Right atrium auricular region (tissue), 2 donors: ENCODE measurements around the gene CEP170B. TPM values are rescaled to one million over a fixed set of nuclear protein-coding genes. Genes with fewer than 3 reads are reported as not detected.

Source experiments
- DNase-seq: peaks from one replicate; pipeline ENCODE4 v3.0.0-alpha.2; 2019; ENCODE audit warnings: low spot score
- H3K27ac ChIP-seq, 2 donors: fragments of 200-600 bp; sonication (generic); 1 replicate in 1 of 2; 2 replicates in 1 of 2; pipeline ENCODE4 v1.5.1; 2016 to 2019
- H3K27me3 ChIP-seq, 2 donors: fragments of 200-600 bp; sonication (generic); one replicate each; pipeline versions ENCODE4 v1.5.1 to v1.6.0; 2017 to 2019
- H3K36me3 ChIP-seq: fragments of 200-600 bp; sonication (generic); one replicate; pipeline ENCODE4 v1.5.1; 2016
- H3K4me1 ChIP-seq, 2 donors: fragments of 200-600 bp; sonication (generic); one replicate each; pipeline versions ENCODE4 v1.5.1 to v1.6.0; 2017 to 2019
- H3K4me3 ChIP-seq, 2 donors: fragments of 200-600 bp; sonication (generic); 1 replicate in 1 of 2; 2 replicates in 1 of 2; pipeline ENCODE4 v1.5.1; 2017 to 2019; ENCODE audit warnings: mild to moderate bottlenecking in 1 of 2, moderate library complexity in 1 of 2
- H3K9me3 ChIP-seq, 2 donors: fragments of 200-600 bp; sonication (generic); one replicate each; pipeline ENCODE4 v1.5.1; 2019
- CTCF ChIP-seq, 2 donors: fragments of 200-600 bp; sonication (generic); IDR thresholded peaks; one replicate each; pipeline ENCODE4 v1.5.1; 2019; ENCODE audit warnings: antibody characterized with exemption in 2 of 2
- total RNA-seq, 2 donors: library from RNA; depleted of rRNA; stranded (reverse); fragments of >200 nt; gene quantifications; one replicate each; pipeline ENCODE4 v1.1.0, GENCODE V29; 2016

Gene CEP170B
- total RNA-seq, 2 donors from 2014 or later: 7.9 to 15.1 TPM

- no peaks in the 10 kb centered on the region for H3K9me3 ChIP-seq
- no peak for DNase-seq
- TF ChIP-seq CTCF (IDR thresholded peaks at IDR 0.05): no peak
- H3K36me3 ChIP-seq: peaks cover 13% of the 10 kb centered on the region
- no peak overlapping the region for H3K27ac ChIP-seq
- no peak overlapping the region for H3K4me3 ChIP-seq
- H3K4me1 ChIP-seq: peaks cover 0 to 20% of the 10 kb centered on the region in 2 donors
- no peaks in the 10 kb centered on the region for H3K27me3 ChIP-seq
Measured at GRCh38 chr14:104891121-104891551, 26.1 kb downstream of the CEP170B start.

- Histone ChIP-seq H3K27ac (no peak overlapping the region), H3K4me1 (peaks cover 0 to 20% of the 10 kb centered on the region in 2 donors), H3K4me3 (no peak overlapping the region), H3K36me3 (peaks cover 6% of the 10 kb centered on the region), H3K27me3 (no peaks in the 10 kb centered on the region), H3K9me3 (no peaks in the 10 kb centered on the region)
- no peak for TF ChIP-seq CTCF (IDR thresholded peaks at IDR 0.05)
- no peak for DNase-seq
Measured at GRCh38 chr14:104891664-104892530, 26.8 kb downstream of the CEP170B start.

- DNase-seq: no peak
- peaks cover 0 to 20% of the 10 kb centered on the region in 2 donors for H3K4me1 ChIP-seq
- no peaks in the 10 kb centered on the region for H3K9me3 ChIP-seq
- H3K4me3 ChIP-seq: no peak overlapping the region
- H3K27me3 ChIP-seq: no peaks in the 10 kb centered on the region
- no peak overlapping the region for H3K27ac ChIP-seq
- no peaks in the 10 kb centered on the region for H3K36me3 ChIP-seq
- no peak for TF ChIP-seq CTCF (IDR thresholded peaks at IDR 0.05)
Measured at GRCh38 chr14:104892531-104893434, 27.7 kb downstream of the CEP170B start.

- no peak overlapping the region for H3K4me3 ChIP-seq
Measured at GRCh38 chr14:104893435-104894207, 28.6 kb downstream of the CEP170B start.

More at GRCh38 chr14:104893435-104894207, 28.6 kb downstream of the CEP170B start:
- DNase-seq: no peak
- no peak for TF ChIP-seq CTCF (IDR thresholded peaks at IDR 0.05)
- Histone ChIP-seq H3K4me1 (peaks cover 0 to 20% of the 10 kb centered on the region in 2 donors), H3K36me3 (no peaks in the 10 kb centered on the region), H3K9me3 (no peaks in the 10 kb centered on the region), H3K27ac (no peak overlapping the region), H3K27me3 (no peaks in the 10 kb centered on the region)
